Endodermal cell (in vitro differentiated cells): ENCODE measurements around the gene NFIC. TPM values are rescaled to one million over a fixed set of nuclear protein-coding genes. Genes with fewer than 3 reads are reported as not detected.

ENCODE experiments used
- DNase-seq: peaks from one replicate; pipeline ENCODE4 v3.0.0-alpha.2; 2017
- H3K27ac ChIP-seq: 2 replicates; pipeline ENCODE4 v1.5.1; 2013; ENCODE audit warnings: mild to moderate bottlenecking, low read depth, low read length, moderate library complexity
- H3K27me3 ChIP-seq: 2 replicates; pipeline ENCODE4 v1.6.1; 2013; ENCODE audit warnings: mild to moderate bottlenecking, low read length, moderate library complexity; ENCODE audit not compliant: insufficient read depth, control insufficient read depth, poor library complexity, severe bottlenecking
- H3K36me3 ChIP-seq: 2 replicates; pipeline ENCODE4 v1.7.0; 2013; ENCODE audit warnings: mild to moderate bottlenecking, low read length, moderate library complexity; ENCODE audit not compliant: control insufficient read depth, insufficient read depth
- H3K4me1 ChIP-seq: one replicate; pipeline ENCODE4 v1.7.0; 2013; ENCODE audit warnings: low read length; ENCODE audit not compliant: control insufficient read depth, insufficient read depth
- H3K4me3 ChIP-seq: 2 replicates; pipeline ENCODE4 v1.5.1; 2013; ENCODE audit warnings: mild to moderate bottlenecking, low read length, moderate library complexity
- H3K9ac ChIP-seq: 2 replicates; pipeline ENCODE4 v1.6.1; 2013; ENCODE audit warnings: mild to moderate bottlenecking, low read length, moderate library complexity; ENCODE audit not compliant: poor library complexity, severe bottlenecking; ENCODE audit errors: extremely low read depth
- H3K9me3 ChIP-seq: 2 replicates; pipeline ENCODE4 v1.6.1; 2013; ENCODE audit warnings: mild to moderate bottlenecking, low read length, moderate library complexity; ENCODE audit not compliant: control insufficient read depth
- H3K27ac Mint-ChIP-seq: 2 replicates; pipeline ENCODE4 v1.8.0; 2020; ENCODE audit warnings: mixed read lengths
- H3K27me3 Mint-ChIP-seq: 2 replicates; pipeline ENCODE4 v1.8.0; 2021; ENCODE audit warnings: mild to moderate bottlenecking, mixed read lengths; ENCODE audit not compliant: insufficient read depth
- H3K36me3 Mint-ChIP-seq: 2 replicates; pipeline ENCODE4 v1.8.0; 2020; ENCODE audit warnings: low read depth, mixed read lengths
- H3K4me1 Mint-ChIP-seq: 2 replicates; pipeline ENCODE4 v1.8.0; 2020; ENCODE audit warnings: mixed read lengths
- H3K4me3 Mint-ChIP-seq: 2 replicates; pipeline ENCODE4 v1.8.0; 2020; ENCODE audit warnings: mild to moderate bottlenecking, moderate library complexity, mixed read lengths
- H3K9me3 Mint-ChIP-seq: 2 replicates; pipeline ENCODE4 v1.8.0; 2020; ENCODE audit warnings: mild to moderate bottlenecking, mixed read lengths
- WGBS, 2 experiments: methylation state at CpG; one replicate each; pipeline versions ENCODE4 v1.1.5 to v1.1.7; 2013; ENCODE audit warnings: missing lambda C conversion rate in 2 of 2, mixed read lengths in 1 of 2; ENCODE audit not compliant: insufficient coverage in 1 of 2, insufficient read length in 1 of 2; 5-methylcytosine and 5-hydroxymethylcytosine counted together
- total RNA-seq, 2 donors: library from RNA; stranded (reverse); fragmentation: NEBNext Ultra II Directional in 1 of 2; extraction: Animal tissue kit (Norgen Biotek cat#: 25700) in 1 of 2; gene quantifications; 2 replicates in 1 of 2; 3 replicates in 1 of 2; pipeline ENCODE4 v1.2.1, GENCODE V29; 2021
- TF ChIP-seq, protein P1 (sequence below): fragments of 200-600 bp; sonication (generic); conservative IDR thresholded peaks from 2 replicates; pipeline ENCODE4 v1.5.0; 2021; ENCODE audit warnings: antibody characterized with exemption, mild to moderate bottlenecking

Gene NFIC
- total RNA-seq, 2 donors from 2014 or later: 5.2 to 6.6 TPM

DNA sequence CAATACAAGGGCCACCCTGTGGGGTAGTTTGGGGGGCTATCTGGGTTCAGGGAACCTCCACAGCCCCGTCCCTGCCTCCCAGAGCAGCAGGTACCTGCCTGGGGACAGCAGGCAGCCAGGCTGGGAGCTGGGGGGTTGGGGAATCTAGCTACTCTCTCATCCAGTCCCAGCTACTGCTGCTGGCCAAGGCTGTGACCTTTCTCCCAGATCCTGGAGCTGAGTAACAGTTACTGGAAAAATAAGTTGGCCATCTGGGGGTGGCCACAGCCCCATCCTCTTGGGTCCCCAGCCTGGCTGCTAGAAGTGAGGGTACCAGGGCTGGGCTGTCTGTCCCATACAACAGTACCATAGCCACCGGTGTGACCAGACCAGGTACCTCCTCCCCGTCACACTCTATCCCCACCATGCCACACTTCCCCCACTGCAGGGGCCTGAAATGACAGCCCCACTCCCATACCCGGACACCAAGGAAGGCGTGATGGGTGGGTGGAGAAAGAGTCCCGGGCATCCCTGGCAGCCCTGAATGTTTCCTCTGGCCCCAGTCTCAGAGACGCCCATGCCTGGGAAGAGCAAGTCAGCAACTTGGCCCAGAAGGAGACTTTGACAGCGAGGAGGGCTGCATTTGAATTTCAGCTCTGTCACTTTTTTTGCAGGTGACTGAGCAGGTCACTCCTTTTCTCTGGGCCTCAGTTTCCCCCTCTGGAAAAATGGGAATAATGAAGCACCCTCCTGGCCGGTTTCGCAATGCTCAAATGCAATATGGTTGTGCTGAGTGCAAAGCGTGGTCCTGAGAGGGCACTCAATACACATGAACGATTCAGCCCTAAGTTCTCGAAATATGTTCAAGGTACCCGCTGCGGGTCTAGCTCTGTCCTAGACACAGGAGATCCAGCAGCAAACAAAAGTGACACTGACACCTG lies 30.7 kb upstream of the NFIC start:
- Histone ChIP-seq H3K27ac (no peak overlapping the region), H3K4me1 (no peaks in the 10 kb centered on the region), H3K4me3 (no peak overlapping the region), H3K36me3 (no peaks in the 10 kb centered on the region), H3K9me3 (no peaks in the 10 kb centered on the region), H3K9ac (no peak overlapping the region), H3K27me3 (peaks cover 15% of the 10 kb centered on the region)
- 80 to 82% methylated on average over 8 to 15 of the region's 15 CpGs for WGBS, 2 experiments
- Mint-ChIP-seq H3K27me3 (peaks cover 46% of the 10 kb centered on the region), H3K9me3 (no peaks in the 10 kb centered on the region), H3K4me3 (no peak overlapping the region), H3K4me1 (no peaks in the 10 kb centered on the region), H3K27ac (no peak overlapping the region), H3K36me3 (no peaks in the 10 kb centered on the region)
- DNase-seq: no peak
- TF ChIP-seq, protein P1, sequence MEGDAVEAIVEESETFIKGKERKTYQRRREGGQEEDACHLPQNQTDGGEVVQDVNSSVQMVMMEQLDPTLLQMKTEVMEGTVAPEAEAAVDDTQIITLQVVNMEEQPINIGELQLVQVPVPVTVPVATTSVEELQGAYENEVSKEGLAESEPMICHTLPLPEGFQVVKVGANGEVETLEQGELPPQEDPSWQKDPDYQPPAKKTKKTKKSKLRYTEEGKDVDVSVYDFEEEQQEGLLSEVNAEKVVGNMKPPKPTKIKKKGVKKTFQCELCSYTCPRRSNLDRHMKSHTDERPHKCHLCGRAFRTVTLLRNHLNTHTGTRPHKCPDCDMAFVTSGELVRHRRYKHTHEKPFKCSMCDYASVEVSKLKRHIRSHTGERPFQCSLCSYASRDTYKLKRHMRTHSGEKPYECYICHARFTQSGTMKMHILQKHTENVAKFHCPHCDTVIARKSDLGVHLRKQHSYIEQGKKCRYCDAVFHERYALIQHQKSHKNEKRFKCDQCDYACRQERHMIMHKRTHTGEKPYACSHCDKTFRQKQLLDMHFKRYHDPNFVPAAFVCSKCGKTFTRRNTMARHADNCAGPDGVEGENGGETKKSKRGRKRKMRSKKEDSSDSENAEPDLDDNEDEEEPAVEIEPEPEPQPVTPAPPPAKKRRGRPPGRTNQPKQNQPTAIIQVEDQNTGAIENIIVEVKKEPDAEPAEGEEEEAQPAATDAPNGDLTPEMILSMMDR: no peak

DNA sequence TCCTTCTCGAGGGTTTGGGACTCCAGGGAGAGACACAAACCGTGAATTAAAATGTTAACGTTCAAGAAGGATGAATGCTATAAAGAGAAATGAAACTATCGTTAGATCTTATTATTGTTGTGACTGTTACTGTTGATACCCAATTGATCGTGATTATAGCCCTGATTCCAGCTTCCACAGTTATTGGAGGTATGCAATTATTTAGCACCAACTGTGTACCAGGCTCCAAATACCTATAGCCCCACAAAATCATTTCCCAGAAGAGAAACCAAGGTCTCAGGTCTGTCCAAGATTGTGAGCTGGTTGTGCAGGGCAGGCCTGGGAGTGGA lies 30.1 kb upstream of the NFIC start:
- H3K9me3 ChIP-seq: no peaks in the 10 kb centered on the region
- no peak overlapping the region for H3K9ac ChIP-seq
- Mint-ChIP-seq H3K4me3 (no peak overlapping the region), H3K27ac (no peak overlapping the region), H3K27me3 (peaks cover 42% of the 10 kb centered on the region), H3K4me1 (no peaks in the 10 kb centered on the region), H3K36me3 (no peaks in the 10 kb centered on the region), H3K9me3 (no peaks in the 10 kb centered on the region)
- H3K27ac ChIP-seq: no peak overlapping the region
- TF ChIP-seq, protein P1: no peak
- peaks cover 10% of the 10 kb centered on the region for H3K27me3 ChIP-seq
- no peak overlapping the region for H3K4me3 ChIP-seq
- DNase-seq: no peak
- H3K36me3 ChIP-seq: no peaks in the 10 kb centered on the region
- 78% methylated on average over 5 of the region's 5 CpGs; no CpG with 5 or more reads in 1 of the 2 experiments for WGBS, 2 experiments
- no peaks in the 10 kb centered on the region for H3K4me1 ChIP-seq

DNA sequence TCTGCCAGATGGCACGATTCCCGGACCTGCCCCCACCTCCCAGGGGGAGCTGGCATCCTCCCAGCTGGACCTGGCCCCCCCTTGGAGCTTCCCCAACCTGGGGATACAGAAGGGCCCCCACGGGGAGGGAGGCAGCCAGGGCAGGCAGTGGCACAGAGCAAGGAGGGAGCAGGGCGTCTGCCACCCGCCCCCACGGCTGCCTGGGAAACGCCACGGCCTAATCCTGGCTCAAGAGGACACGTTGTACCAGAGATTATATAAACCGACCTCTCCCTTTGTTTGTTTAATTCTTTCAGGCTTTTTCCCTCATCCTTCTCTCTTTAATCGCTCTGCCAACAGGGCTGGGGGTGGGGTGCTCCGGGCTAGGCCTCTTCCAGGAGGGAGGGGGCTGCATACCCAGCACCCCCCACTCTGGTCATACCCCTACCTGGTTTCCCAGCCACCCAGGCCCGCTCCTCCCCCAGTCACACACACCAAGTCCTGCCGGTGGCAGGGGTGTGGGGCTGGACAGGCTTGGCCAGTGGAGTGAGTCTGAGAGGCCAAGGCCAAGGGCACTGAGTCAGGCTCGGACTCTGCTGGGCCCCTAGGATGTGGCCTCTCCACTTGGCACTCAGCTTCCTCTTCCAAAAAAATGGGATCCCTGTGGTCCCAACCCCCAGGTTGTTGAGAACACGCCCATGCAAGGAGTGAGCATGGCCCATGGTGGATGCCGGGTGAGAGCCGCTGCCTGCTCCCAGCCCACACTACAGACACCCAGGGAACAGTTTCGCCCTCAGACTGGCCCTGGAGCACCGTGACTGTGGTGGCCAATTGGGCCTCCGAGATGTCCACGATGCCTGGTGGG lies 29.5 kb upstream of the NFIC start:
- Histone ChIP-seq H3K36me3 (no peaks in the 10 kb centered on the region), H3K9ac (no peak overlapping the region), H3K27ac (no peak overlapping the region), H3K4me1 (no peaks in the 10 kb centered on the region), H3K9me3 (no peaks in the 10 kb centered on the region), H3K27me3 (peaks cover 4% of the 10 kb centered on the region), H3K4me3 (no peak overlapping the region)
- TF ChIP-seq, protein P1: no peak
- WGBS, 2 experiments: 79 to 88% methylated on average over 16 to 22 of the region's 22 CpGs
- no peaks in the 10 kb centered on the region for H3K36me3 Mint-ChIP-seq
- no peaks in the 10 kb centered on the region for H3K9me3 Mint-ChIP-seq
- no peak overlapping the region for H3K4me3 Mint-ChIP-seq
- DNase-seq: no peak
- no peaks in the 10 kb centered on the region for H3K4me1 Mint-ChIP-seq
- peaks cover 36% of the 10 kb centered on the region for H3K27me3 Mint-ChIP-seq
- H3K27ac Mint-ChIP-seq: no peak overlapping the region
